GM20431 (cell line): ENCODE results near the gene EPHB3.

ENCODE experiments used
- in situ Hi-C: fragments of 300-500 bp; cut with MseI, MboI; formaldehyde crosslinking; loops from one replicate; pipeline ENCODE4 v1.15.0; 2020; ENCODE audit warnings: low sequenced_read_pairs; ENCODE audit not compliant: unreplicated experiment

The EPHB3 gene

GRCh38 chr3:184542577-184542976, 19.0 kb upstream of the EPHB3 start:
- in situ Hi-C loops = no loop called here

GRCh38 chr3:184543256-184543655, 18.3 kb upstream of the EPHB3 start:
- in situ Hi-C loops = no loop called here

GRCh38 chr3:184543843-184544512, 17.6 kb upstream of the EPHB3 start:
- in situ Hi-C loops = no loop called here

GRCh38 chr3:184544513-184544861, 17.1 kb upstream of the EPHB3 start:
- in situ Hi-C loops = no loop called here

- in situ Hi-C loops = no loop called here
Observed at GRCh38 chr3:184545769-184546168, 15.8 kb upstream of the EPHB3 start.

- in situ Hi-C loops = no loop called here
Observed at GRCh38 chr3:184546252-184546651, 15.3 kb upstream of the EPHB3 start.

- in situ Hi-C loops = no loop called here
Observed at GRCh38 chr3:184549796-184550577, 11.6 kb upstream of the EPHB3 start.

GRCh38 chr3:184551103-184551502, 10.5 kb upstream of the EPHB3 start:
- in situ Hi-C loops = no loop called here

GRCh38 chr3:184551614-184552256, 9.8 kb upstream of the EPHB3 start:
- in situ Hi-C loops = no loop called here

GRCh38 chr3:184552296-184552695, 9.3 kb upstream of the EPHB3 start:
- in situ Hi-C loops = no loop called here

GRCh38 chr3:184552863-184553262, 8.7 kb upstream of the EPHB3 start:
- in situ Hi-C loops = no loop called here

GRCh38 chr3:184553385-184553784, 8.2 kb upstream of the EPHB3 start:
- in situ Hi-C loops = no loop called here

GRCh38 chr3:184554461-184554860, 7.1 kb upstream of the EPHB3 start:
- in situ Hi-C loops = no loop called here

- in situ Hi-C loops = no loop called here
Observed at GRCh38 chr3:184556582-184557347, 4.8 kb upstream of the EPHB3 start.

- in situ Hi-C loops = no loop called here
Observed at GRCh38 chr3:184557348-184557950, 4.1 kb upstream of the EPHB3 start.

GRCh38 chr3:184558726-184559125, 2.9 kb upstream of the EPHB3 start:
- in situ Hi-C loops = no loop called here

GRCh38 chr3:184559336-184559735, 2.2 kb upstream of the EPHB3 start:
- in situ Hi-C loops = no loop called here

GRCh38 chr3:184560531-184560930, 1.1 kb upstream of the EPHB3 start:
- in situ Hi-C loops = no loop called here

GRCh38 chr3:184561913-184562877, 610 bp downstream of the EPHB3 start:
- in situ Hi-C loops = no loop called here
